ENCODE data around the gene ARHGAP42.

ARHGAP42 gene

GRCh38 chr11:100849009-100849900, 162.2 kb downstream of the ARHGAP42 start:
- no peak for TF ChIP-seq CTCF (IDR thresholded peaks at IDR 0.05; ENCODE audit: control extremely low read depth, extremely low read depth, low read depth, missing control alignments)
- no peak for DNase-seq (ENCODE audit: extremely low spot score)
- CTCF ChIA-PET, result no interaction called here
- POLR2A ChIA-PET, result no interaction called here

- DNase-seq (ENCODE audit: extremely low spot score), result no peak
- ChIA-PET POLR2A (no interaction called here), CTCF (no interaction called here)
- no peak for TF ChIP-seq CTCF (IDR thresholded peaks at IDR 0.05; ENCODE audit: control extremely low read depth, extremely low read depth, low read depth, missing control alignments)
These were observed 162.8 kb downstream of the ARHGAP42 start for GRCh38 chr11:100849901-100850235.

- POLR2A ChIA-PET, result no interaction called here
- no peak for DNase-seq (ENCODE audit: extremely low spot score)
These were observed 164.1 kb downstream of the ARHGAP42 start for GRCh38 chr11:100851147-100851546.

DNA sequence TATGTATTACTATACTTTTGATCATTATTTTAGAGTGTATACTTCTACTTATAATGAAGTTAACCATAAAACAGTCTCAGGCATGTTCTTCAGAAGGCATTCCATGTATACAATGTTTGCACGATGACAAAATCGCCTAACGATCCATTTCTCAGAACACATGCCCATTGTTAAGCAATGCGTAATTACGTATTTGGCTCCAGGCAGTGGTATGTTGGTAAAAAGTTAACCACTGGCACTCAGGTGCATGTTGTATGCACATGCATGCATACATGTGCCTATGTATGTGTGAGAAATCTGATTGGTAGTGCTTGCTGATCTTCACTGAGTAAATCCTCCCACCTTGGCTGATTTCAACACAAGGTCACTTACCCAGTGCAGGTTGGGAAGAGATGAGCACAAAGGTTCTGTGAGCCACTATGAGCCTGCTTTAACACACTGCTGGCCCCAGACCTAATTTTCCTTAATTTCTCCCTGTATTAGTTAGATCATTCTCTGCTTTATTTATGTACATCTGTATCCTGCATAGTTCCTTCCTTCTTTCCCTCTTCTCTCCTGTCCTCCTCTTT, 164.6 kb downstream of the ARHGAP42 start:
- CTCF ChIA-PET, result interaction anchor here (1.0 to 1.2 kb wide), 2 partner anchors 18 to 275 kb away, joined by 3 to 5 read pairs; no protein-coding TSS in a partner anchor
- TF ChIP-seq CTCF (IDR thresholded peaks at IDR 0.05; ENCODE audit: control extremely low read depth, extremely low read depth, low read depth, missing control alignments), result no peak
- no peak for DNase-seq (ENCODE audit: extremely low spot score)
- POLR2A ChIA-PET, result no interaction called here

More at GRCh38 chr11:100851147-100851546, 164.1 kb downstream of the ARHGAP42 start:
- CTCF ChIA-PET, result interaction anchor here (1.0 to 1.2 kb wide), 2 partner anchors 18 to 274 kb away, joined by 3 to 5 read pairs; no protein-coding TSS in a partner anchor
- TF ChIP-seq CTCF (IDR thresholded peaks at IDR 0.05; ENCODE audit: control extremely low read depth, extremely low read depth, low read depth, missing control alignments), result no peak

GRCh38 chr11:100855466-100856067, 168.5 kb downstream of the ARHGAP42 start:
- no peak for DNase-seq (ENCODE audit: extremely low spot score)
- TF ChIP-seq CTCF (IDR thresholded peaks at IDR 0.05; ENCODE audit: control extremely low read depth, extremely low read depth, low read depth, missing control alignments), result peak; percentile 45
- ChIA-PET CTCF (interaction anchor here (1.0 to 2.5 kb wide), 2 partner anchors 21 to 279 kb away, joined by 4 to 13 read pairs; no protein-coding TSS in a partner anchor), POLR2A (no interaction called here)

DNA sequence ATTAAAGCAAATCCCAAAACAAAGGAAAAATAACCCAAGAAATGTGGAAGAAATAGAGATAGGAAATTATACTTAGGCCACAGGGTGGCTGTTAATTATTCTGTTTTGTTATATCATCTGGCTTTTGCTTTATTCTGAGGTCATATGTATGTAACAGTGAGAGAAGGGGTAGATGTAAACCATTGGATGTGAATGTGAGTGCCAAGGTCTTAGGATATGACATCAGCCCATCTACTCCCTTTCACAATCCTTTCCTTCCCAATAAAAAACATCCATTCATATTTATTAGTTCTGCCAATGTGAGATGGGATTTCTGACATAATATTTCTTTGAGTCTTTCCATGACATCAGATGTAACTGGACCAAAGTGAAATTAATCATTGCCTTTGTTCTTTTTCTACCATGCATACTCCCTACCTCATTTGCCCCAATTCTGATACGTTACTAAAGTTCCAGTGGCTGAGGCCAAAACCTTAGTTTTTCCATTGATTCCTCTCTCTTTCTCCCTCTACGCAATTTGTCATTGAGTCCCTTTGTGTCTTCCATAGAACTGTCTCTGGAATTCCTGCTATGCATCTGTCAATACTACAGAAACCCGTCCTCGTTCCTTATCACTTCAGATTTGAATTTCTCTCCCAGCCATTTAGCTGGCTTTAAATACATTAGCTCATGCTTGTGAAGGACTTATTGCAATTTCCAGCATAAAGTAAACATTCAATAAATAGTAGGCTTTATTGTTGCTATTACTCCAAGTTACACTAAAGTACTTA, 170.3 kb downstream of the ARHGAP42 start:
- CTCF ChIA-PET, result interaction anchor here (1.4 kb wide), 1 partner anchor 281 kb away, joined by 7 read pairs; no protein-coding TSS in a partner anchor
- POLR2A ChIA-PET, result no interaction called here
- TF ChIP-seq CTCF (IDR thresholded peaks at IDR 0.05; ENCODE audit: control extremely low read depth, extremely low read depth, low read depth, missing control alignments), result no peak
- DNase-seq (ENCODE audit: extremely low spot score), result no peak
